HG02970 (cell line): ENCODE data around the gene TBX5.

Experiments used
- ATAC-seq: cut with Tn5 transposase; IDR thresholded peaks from one replicate; pipeline ENCODE4 v1.9.1; 2021; ENCODE audit warnings: mild to moderate bottlenecking, moderate library complexity, moderate number of reproducible peaks; ENCODE audit not compliant: unreplicated experiment, low FRiP score

Gene TBX5

DNA sequence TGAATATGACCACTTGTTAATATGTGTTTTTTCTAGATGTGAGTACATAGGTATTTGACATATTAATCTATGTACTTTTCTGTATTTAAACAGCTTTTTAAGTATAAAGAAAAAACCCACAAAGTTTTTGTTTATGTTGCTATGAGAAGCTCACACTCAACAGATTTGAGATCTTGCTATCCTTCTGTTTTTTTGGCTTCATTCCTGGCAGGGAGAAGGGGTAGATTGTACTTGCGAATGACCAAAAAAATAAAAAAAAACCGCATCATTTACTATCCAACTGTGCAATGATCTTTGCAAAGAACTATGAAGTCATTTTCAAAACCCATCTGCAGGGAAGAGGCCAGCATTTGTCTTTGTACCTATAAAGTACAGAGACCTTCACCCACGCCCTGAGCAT lies 28.4 kb upstream of the TBX5 start:
- no peak for ATAC-seq

DNA sequence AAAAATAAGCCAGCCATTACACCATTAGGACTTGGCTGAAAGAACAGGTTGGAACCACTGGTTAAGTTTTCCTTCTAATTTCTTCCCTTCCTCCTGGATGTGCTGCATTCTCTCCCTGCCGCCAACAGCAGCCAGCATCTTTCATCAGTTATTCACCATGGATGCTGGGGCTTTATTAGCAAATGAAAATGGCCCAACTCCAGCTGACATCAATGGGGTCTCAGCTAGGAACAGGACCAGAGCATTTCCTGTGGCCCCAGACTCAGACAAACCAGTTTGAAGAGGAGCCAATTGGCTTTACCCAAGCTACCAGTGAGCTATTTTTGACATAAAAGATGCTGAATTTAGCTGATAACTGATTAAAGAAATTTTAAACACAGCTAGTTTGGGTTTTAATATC lies 26.0 kb upstream of the TBX5 start:
- ATAC-seq = no peak

DNA sequence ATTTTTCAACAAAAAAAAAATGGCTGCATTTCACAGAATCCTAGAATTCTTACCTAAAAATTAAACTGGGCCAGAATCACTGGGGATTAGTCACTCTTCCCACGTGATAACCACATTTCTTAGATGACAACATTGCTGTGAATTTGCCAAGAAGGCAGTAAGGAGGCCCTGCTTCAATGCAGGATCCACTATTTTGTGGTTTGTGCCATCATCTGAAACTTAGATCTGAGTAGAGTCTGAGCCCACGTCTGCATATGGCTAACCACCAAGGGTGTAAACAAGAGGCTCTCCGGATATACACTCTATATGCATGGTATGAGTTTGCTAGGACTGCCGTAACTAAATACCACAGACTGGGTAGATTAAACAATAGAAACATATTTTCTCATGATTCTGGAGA lies 24.4 kb upstream of the TBX5 start:
- ATAC-seq = no peak

DNA sequence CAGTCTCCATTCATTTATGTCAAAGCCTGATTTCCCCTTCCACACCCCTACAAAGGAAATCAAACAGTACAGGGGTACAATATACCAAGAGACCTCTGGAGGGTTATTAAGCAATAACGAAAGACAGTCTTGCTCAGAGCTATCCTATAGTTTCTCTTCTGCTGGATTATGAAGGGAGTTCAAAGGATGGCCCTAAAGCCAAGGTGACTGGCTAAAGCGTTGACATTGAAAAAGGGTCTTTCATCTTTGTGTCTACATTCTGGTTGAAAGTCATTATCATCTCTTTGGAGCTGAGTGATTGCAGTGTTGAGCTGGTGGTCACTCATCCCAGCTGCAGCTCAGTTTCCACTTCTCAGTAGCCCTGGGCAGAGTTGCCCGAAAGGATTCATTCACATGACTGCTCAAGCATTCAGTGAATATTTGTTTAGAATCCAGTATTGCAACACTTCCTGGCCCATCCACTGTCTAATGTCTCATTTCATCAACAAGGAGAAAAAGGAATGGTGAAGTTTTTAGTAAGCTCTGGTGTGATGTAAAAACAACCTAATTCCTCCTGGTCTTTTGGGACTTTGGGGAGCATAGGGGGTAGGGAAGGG lies 19.2 kb upstream of the TBX5 start:
- ATAC-seq = no peak

DNA sequence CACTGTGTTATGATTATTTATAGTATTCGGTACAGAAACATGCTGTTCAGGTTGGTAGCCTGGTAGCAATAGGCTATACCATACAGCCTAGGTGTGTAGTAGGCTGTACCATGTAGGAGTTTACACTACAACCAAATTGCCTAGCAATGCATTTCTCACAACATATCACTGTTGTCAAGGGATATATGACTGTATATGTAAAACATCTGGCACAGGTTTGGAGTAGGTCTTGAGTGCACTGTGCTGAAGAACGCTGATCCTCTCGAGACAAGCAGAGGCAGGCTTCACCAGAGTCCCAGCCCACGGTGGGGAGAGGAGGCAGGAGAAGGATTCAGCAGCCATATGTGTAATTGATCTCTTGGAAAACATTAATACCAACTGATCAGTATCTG lies 15.0 kb upstream of the TBX5 start:
- ATAC-seq = no peak

DNA sequence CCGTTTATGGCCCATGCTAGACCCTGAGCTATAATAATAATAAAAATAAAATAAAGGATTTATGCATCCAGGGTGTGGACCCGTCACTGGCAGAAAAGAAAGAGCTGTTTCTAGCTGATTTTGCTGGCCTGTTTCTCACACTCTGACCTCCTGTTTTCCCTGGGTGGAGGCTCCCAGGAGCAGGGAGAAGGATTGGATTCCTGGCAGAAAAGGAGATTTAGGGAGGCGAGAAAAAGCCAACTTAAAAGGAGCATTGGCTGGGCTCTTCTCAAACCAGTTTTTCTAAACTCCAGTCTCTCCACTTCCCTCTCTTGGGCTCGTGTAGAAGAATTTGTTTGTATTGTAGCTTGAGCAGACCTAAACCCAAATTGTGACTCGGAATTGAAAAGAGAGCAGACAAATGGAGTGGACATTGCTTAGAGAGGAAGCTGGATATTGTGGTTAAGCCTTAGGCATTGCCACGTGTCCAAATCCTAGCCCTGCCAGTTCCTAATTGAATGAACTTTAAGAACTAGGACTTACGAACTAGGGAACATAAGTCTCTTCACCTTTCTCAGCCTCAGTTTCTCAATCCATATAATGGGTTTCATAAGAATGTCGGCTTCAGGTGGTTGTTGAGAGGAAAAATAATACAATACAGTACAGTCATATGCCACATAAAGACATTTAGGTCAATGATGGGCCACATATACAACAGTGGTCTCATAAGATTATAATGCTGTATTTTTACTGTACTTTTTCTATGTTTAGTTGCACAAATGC lies 14.4 kb upstream of the TBX5 start:
- ATAC-seq = no peak

DNA sequence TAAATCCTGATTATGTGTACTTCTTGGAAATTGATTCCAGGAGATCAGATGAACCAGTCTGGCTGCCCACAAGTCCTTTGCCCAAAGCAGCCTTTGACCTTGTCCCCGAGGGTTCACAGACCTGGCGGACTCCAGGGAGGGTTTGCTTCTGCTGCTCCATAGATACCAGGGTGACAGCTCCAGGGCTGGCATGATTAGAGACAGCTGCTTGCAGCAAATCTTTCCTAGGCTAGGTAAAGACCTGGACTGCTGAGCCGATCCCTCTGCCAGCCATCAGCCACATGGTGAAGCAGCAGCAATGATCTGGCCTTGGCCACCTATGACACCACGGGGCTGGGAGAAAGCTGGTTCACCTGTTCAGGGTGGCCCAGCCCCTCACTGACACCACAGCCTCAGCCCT lies 10.1 kb upstream of the TBX5 start:
- no peak for ATAC-seq

DNA sequence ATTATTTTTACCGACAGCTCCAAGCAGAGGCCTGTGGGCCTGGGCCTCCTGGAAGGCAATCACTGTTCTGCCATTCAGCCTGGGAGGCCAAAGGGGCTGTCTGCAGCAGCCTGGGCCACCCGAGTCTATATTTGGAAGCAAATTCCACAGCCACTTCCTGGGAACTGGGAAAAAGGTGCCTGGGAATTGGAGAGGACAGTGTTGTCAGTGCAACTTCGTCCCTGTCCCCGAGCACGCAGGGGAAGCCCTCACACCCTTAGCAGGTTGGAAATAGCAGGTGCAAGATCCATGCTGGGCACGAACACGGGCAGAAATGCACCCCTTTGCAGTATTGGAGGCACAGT lies 9.6 kb upstream of the TBX5 start:
- ATAC-seq = no peak

DNA sequence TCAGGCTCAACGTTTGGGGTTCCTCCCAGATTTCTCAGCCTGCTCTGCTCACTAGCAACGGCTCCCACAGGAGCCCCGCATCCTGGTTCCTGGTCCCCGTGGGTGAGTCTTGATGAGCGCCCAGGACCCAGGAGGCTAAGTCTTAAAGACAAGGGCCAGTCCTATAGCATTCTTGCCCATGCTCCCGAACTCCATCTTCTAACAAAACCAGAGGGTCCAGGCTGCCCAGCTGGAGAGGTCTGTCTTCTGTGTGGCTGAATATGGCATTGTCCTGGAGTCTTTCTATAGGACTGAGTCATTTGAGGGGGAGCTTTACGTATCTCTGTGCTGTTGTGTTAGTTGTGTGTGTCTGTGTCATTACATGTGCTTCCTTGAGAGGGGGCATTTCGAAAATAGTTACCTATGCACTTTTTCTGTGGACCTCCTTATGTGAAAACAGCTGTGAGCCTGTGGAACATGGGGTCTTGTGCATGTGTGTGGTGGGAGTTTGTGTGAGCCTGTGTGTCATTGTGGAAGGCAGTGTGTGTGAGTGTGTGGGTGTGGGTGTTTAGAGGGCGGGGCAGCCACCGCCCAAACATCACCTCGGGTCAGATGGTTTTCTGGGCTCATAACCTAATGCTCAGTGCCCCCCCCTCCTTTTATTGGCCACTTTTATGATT lies 9.1 kb upstream of the TBX5 start:
- no peak for ATAC-seq

DNA sequence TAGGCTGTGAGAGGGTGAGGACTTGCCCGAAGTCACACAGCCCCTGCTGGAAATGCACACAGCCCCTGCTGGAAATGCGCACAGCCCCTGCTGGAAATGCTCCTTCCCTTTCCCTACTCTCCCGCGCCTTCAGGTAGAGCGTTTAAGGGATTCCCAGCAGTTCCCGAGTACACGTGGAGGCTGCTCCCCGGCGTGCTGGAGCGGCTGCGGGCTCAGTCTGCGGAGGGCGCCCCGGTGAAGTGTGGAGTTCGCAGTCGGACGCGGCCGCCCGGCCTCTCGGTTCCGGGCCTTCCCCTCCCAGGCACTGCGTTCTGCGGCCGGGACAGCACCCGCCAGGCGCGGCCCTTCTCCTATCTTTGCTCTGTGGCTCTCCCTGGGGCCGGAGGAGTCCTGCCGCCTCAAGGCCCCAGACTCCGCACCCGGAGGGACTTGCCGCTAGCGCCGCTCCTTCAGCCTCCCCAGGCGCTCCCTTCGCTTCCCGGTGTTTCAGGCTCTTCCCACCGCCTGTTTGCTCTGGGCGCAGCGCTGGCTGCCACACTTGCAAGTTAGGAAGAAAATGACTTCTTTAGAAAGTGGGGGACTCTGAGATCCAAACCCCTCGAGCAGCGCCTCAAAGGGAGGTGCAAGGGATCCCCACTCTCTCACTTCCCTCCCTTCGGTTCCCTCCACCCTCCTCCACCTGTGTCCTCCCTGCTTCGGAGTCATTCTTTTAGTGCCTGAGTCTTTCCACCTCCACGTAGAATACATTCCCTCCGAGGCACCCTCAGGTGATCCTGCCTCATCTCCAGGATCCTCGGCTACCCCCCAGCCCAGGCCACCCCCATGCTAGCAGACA lies 8.3 kb upstream of the TBX5 start:
- ATAC-seq = no peak

DNA sequence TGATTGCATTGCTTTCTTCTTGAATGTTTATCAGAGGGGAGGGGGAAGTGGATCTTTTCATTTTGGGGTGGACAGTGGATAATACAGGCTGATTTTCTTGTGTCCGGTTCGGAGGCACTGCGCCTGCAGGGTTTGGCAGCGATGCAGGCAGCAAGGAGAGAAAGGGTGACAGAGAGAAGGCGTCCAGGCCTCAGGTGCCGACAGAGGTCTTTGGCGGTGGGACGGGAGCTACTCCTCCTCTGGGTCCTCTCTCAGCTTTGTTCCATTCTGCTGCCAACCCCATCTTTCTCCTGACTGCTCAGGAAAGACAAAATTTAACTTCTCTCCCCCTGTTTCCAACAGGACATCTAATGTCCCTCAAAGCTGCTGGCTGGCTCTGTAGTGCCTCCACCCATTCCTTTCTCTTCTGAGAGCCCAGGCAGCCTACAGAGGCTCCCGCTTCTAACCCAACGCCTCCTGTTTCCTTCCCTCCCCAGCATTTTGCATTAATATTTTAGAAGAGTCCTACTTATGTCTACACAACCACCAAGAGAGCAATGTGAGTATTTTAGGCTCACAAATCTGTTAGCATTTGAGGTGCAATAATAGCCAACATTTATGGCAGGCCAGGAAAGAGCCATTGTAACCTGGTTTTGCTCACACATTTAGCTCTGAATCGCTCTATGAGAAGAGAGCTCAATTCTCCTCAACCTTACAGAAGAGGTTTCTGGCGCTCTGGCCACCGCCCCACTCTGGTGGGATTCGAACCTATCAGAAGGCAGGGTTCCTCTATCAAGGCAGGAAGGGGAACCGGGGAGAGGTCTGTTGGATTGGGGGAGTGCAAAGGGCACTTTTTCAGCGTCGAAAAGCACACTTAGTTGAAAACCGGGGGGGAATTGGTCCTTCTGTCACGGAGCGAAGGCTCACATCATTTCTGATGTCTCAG lies 7.1 kb upstream of the TBX5 start:
- ATAC-seq = no peak

DNA sequence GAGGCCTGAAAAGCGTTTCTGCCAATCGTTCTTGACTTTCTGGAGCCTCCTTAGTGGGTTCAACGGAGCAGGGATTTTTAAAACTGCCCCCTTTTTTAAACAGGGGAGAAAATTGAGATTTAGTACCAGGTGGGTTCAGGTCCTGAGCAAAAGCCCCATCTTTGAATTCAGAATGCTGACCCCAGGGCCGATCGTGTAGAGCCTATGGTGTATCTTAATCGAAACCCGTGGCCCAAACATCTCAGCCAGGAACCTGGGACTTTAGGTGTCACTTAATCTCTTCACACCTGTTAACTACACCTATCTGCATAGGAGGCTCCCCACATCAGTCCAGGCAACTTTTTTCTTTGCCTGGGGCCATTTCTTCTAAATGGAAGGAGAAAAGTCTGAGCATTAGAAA lies 6.4 kb upstream of the TBX5 start:
- no peak for ATAC-seq

DNA sequence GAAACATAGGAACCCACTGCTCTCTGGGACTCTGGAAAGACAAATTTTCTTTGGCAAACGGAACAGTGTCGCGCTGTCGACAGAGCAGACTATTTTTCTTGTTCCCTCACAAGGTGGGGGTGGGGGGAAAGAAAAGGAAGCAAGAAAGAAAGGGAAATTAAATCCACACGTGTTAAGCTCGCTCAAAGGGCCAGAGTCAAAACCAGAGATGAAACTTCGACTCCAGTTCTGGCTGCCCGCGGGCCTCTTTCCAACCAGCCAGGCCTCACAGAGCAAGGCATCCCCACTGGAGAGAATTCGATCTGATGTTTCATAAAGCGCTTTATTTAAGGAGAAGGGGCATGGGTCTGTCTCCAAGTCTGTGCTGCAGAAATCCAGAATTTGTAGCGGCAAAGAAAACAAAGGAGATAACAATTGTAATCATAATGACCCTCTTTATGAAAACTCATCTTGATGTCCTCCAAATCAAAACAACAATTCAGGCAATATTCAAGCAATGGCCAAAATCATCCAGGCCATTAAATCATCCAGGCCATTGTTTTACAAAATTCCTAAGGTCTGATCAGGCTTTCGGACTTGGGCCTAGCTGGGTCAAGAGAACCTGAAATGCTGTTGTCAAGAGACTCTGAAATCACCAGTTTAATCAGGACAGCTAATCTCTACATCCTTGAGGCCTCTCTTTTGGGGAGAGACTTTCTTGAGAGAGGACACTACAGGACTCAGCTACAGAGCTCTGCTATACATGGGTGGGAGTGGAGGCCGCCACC lies 5.3 kb upstream of the TBX5 start:
- ATAC-seq = no peak

DNA sequence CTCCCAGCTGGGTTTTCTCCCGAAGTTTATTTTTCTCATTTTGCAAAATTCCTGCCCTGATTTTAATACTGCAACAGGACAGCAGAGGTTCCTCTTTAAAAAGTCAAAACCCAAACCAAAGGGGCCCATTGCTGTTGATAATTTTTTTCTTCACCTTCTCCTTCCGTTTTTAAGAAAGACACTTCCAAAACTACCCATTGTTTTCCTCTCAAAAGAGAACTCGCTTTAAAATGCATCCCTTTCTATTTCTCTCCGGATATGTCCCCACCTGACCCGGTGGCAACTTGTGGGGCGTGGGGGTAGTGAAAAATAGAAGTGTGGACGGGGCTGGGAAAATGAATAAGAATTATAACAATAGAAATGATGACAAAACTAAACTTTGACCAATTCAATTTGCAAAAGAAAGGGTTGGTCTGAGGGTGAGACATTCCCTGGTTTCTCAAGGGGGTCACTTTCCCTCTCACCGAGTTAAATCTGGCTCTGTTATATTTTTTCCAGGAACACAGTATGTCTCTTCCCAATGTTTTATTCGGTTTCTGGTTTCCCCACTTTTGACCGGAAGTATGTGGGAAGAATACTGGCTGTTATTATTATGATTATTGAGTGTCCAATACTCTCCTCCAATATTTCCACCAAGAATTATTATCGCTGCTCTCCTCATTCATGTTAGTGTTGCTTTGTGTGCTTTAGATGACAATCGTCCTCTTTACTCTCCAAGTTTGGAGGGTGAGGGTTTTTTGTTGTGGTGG lies 4.1 kb upstream of the TBX5 start:
- ATAC-seq = no peak

DNA sequence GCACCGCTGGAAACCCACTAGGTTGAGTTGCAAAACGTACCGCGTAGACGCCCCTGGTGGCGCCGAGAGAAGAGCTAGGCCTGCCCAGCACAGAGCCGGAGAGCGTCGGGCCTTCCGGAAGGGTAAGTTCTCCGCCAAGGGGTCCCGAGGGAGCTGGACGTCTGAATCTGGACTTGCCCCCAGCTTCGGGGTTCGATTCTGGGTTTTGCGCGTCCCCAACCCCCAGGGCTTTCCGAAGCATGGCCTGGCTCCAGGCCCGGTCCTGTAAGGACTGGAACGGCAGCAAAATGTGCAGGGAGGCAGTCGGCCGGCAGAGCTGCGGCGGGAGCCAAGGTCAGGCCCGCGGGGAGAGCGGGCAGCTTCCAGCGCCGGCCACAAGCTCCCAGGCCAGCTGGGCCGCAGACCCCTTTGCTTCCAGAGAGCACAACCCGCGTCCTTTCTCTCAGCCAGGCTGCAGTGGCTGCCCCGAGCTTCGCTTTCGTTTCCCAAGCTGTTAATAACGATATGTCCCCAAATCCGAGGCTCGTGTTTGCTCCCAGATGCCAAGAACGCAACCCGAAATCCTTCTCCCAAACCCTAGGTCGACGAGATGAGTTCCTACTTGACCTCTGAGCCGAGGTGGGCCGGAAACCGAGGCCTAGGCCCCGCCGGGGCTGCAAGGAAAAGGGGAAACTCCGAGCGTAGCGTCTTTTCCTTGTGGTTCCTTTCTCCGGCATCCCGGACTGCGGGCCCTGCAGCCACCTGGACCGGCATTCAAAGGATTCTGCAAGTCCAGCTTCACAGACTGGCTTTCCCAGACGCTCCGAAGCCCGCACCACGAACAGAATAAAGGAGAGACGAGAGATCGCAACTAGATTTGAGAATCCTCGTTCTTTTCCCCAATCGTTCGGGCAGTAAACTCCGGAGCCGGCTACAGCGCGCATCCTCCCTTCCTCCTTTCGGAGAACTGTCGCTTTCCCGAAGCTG lies 3.2 kb upstream of the TBX5 start:
- ATAC-seq = no peak

DNA sequence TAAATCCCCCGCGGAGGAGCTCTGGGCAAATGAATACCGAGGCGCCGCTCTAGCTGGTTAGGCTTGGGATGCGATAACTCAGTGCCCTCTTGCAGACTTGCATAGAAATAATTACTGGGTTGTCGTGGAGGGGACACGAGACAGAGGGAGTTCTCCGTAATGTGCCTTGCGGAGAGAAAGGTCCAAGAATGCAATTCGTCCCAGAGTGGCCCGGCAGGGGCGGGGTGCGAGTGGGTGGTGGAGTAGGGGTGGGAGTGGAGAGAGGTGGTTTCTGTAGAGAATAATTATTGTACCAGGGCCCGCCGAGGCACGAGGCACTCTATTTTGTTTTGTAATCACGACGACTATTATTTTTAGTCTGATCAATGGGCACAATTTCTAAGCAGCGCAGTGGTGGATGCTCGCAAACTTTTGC lies 2.5 kb upstream of the TBX5 start:
- no peak for ATAC-seq

DNA sequence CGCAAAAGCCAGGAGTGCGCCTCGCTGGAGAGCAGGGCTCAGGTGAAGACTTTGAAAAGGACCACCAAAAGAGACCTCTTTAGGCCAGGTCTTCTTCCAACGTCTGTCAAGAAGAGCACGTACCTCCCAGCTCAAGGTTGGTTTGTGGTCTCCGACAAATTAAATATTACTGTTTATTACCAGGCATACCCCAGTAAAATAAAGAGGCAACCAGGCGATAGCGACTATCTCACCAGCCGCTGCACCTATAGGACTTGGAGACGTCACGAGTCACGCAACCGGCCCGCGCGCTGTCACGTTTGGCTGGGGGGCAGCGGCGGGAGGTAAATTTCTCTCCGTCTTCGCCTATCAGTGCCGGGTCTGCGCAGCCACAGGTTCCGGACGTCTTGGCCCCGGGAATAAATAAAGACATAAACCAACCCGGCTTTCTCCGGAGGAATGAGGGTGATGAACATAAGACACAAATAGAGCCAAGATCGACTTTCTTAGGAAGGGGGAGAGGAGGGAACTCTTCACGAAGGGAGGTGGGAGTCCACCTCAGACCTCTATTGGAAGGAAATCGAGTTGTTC lies 2.0 kb upstream of the TBX5 start:
- no peak for ATAC-seq
